SK-N-SH treated with all-trans-retinoic acid at 6 μM for 48 hours (cell line): Measurements from ENCODE around the gene NONO.

Source experiments
- ATAC-seq: fragments of 200-7000 bp; cut with Tn5 transposase; 3 replicates; pipeline ENCODE4 v1.9.1; 2020; ENCODE audit warnings: mild to moderate bottlenecking, moderate library complexity
- ARNTL ChIP-seq: fragments of 450-650 bp; formaldehyde crosslinking; IDR thresholded peaks from 2 replicates; pipeline ENCODE4 v1.5.0; 2020; ENCODE audit warnings: low read depth, mild to moderate bottlenecking, moderate library complexity, borderline replicate concordance
- CSDC2 ChIP-seq: fragments of 250-450 bp; sonication (Bioruptor Pico); IDR thresholded peaks from 2 replicates; pipeline ENCODE4 v1.5.0; 2020; ENCODE audit warnings: mild to moderate bottlenecking, moderate library complexity
- GLIS3 ChIP-seq: fragments of 250-450 bp; sonication (Bioruptor Pico); IDR thresholded peaks from 2 replicates; pipeline ENCODE4 v1.5.0; 2020; ENCODE audit warnings: mild to moderate bottlenecking, moderate library complexity
- ISL1 ChIP-seq: fragments of 250-450 bp; sonication (Bioruptor Pico); IDR thresholded peaks from 2 replicates; pipeline ENCODE4 v2.1.2; 2022; ENCODE audit warnings: mild to moderate bottlenecking, moderate library complexity
- OSR1 ChIP-seq: fragments of 250-450 bp; sonication (Bioruptor Pico); IDR thresholded peaks from 2 replicates; pipeline ENCODE4 v1.8.0; 2022; ENCODE audit warnings: moderate library complexity, mild to moderate bottlenecking, inconsistent platforms
- PPARA ChIP-seq: fragments of 250-450 bp; sonication (Bioruptor Pico); IDR thresholded peaks from 2 replicates; pipeline ENCODE4 v1.5.0; 2020; ENCODE audit warnings: mild to moderate bottlenecking, borderline replicate concordance
- SNAI2 ChIP-seq: fragments of 250-450 bp; sonication (Bioruptor Pico); IDR thresholded peaks from 2 replicates; pipeline ENCODE4 v1.5.0; 2020; ENCODE audit warnings: mild to moderate bottlenecking, moderate library complexity
- TOX ChIP-seq: fragments of 250-450 bp; sonication (Bioruptor Pico); IDR thresholded peaks from 2 replicates; pipeline ENCODE4 v1.8.0; 2021; ENCODE audit warnings: mild to moderate bottlenecking, moderate library complexity, borderline replicate concordance
- ZC3H10 ChIP-seq: fragments of 250-450 bp; sonication (Bioruptor Pico); IDR thresholded peaks from 2 replicates; pipeline ENCODE4 v1.5.1; 2021; ENCODE audit warnings: mild to moderate bottlenecking, moderate library complexity
- ZFP3 ChIP-seq: fragments of 250-450 bp; sonication (Bioruptor Pico); IDR thresholded peaks from 2 replicates; pipeline ENCODE4 v1.5.0; 2020; ENCODE audit warnings: mild to moderate bottlenecking, moderate library complexity
- ZFP30 ChIP-seq: fragments of 450-650 bp; formaldehyde crosslinking; IDR thresholded peaks from 2 replicates; pipeline ENCODE4 v1.5.0; 2022; ENCODE audit warnings: mild to moderate bottlenecking, moderate library complexity
- ZNF565 ChIP-seq: fragments of 450-650 bp; formaldehyde crosslinking; conservative IDR thresholded peaks from 2 replicates; pipeline ENCODE4 v1.5.0; 2020; ENCODE audit warnings: low read depth, mild to moderate bottlenecking, moderate library complexity
- TF ChIP-seq, protein P1 (sequence below): fragments of 250-450 bp; sonication (Bioruptor Pico); IDR thresholded peaks from 2 replicates; pipeline ENCODE4 v1.8.0; 2020; ENCODE audit warnings: mild to moderate bottlenecking, moderate library complexity, borderline replicate concordance
- TF ChIP-seq, protein P2 (sequence below): fragments of 250-450 bp; sonication (Bioruptor Pico); IDR thresholded peaks from 2 replicates; pipeline ENCODE4 v1.5.0; 2020; ENCODE audit warnings: mild to moderate bottlenecking, moderate library complexity
- TF ChIP-seq, protein P3 (sequence below): fragments of 250-450 bp; sonication (Bioruptor Pico); IDR thresholded peaks from 2 replicates; pipeline ENCODE4 v1.5.1; 2020; ENCODE audit warnings: low read depth, mild to moderate bottlenecking, moderate library complexity

Gene NONO

DNA sequence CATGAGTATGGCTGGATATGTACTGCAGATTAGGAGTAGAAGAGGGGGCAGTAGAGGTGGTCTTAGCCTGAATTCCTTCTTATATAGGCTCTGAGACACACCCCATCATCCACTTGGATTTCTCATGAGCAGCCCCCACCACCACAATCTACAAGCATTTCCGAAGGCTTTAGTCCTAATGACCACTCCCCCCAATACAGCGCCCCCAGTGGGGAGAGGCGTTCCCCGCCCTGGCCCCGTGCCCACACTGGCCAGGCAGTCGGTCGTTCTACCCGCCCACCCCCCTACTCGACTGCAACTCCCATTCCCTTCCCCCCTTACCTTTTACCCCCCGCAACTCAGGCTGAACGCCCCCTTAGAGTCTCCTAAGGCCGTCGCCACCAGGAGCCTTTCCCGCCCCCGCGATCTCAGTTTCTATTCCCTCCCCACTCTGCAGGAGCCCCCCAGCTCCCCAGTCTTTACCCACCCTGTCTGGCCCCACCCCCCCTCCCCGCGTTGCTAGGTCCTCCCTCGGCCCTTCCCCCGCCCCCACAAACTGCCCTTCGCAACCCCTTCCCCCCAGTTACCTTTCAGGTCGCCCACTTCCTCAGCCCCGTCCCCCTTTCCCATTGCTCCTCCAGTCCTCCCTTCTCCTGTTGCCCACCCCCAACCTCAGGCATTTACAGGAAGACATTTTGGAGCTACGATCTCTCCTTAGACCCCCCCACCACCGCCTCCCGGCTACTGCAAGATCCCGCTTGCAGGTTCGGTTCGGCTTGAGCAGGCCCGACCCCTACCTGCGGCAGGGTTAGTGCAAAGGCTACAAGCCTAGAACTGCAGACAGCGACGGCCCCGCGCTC, 30.0 kb upstream of the NONO start (continued):
- TF ChIP-seq, protein P1, sequence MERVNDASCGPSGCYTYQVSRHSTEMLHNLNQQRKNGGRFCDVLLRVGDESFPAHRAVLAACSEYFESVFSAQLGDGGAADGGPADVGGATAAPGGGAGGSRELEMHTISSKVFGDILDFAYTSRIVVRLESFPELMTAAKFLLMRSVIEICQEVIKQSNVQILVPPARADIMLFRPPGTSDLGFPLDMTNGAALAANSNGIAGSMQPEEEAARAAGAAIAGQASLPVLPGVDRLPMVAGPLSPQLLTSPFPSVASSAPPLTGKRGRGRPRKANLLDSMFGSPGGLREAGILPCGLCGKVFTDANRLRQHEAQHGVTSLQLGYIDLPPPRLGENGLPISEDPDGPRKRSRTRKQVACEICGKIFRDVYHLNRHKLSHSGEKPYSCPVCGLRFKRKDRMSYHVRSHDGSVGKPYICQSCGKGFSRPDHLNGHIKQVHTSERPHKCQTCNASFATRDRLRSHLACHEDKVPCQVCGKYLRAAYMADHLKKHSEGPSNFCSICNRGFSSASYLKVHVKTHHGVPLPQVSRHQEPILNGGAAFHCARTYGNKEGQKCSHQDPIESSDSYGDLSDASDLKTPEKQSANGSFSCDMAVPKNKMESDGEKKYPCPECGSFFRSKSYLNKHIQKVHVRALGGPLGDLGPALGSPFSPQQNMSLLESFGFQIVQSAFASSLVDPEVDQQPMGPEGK, result no peak
- TF ChIP-seq ZNF565 (CRISPR knock-in tag), result no peak
- no peak for TF ChIP-seq OSR1 (CRISPR knock-in tag)
- TF ChIP-seq, protein P2, sequence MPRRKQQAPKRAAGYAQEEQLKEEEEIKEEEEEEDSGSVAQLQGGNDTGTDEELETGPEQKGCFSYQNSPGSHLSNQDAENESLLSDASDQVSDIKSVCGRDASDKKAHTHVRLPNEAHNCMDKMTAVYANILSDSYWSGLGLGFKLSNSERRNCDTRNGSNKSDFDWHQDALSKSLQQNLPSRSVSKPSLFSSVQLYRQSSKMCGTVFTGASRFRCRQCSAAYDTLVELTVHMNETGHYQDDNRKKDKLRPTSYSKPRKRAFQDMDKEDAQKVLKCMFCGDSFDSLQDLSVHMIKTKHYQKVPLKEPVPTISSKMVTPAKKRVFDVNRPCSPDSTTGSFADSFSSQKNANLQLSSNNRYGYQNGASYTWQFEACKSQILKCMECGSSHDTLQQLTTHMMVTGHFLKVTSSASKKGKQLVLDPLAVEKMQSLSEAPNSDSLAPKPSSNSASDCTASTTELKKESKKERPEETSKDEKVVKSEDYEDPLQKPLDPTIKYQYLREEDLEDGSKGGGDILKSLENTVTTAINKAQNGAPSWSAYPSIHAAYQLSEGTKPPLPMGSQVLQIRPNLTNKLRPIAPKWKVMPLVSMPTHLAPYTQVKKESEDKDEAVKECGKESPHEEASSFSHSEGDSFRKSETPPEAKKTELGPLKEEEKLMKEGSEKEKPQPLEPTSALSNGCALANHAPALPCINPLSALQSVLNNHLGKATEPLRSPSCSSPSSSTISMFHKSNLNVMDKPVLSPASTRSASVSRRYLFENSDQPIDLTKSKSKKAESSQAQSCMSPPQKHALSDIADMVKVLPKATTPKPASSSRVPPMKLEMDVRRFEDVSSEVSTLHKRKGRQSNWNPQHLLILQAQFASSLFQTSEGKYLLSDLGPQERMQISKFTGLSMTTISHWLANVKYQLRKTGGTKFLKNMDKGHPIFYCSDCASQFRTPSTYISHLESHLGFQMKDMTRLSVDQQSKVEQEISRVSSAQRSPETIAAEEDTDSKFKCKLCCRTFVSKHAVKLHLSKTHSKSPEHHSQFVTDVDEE (CRISPR knock-in tag), result no peak
- no peak for TF ChIP-seq ZC3H10

DNA sequence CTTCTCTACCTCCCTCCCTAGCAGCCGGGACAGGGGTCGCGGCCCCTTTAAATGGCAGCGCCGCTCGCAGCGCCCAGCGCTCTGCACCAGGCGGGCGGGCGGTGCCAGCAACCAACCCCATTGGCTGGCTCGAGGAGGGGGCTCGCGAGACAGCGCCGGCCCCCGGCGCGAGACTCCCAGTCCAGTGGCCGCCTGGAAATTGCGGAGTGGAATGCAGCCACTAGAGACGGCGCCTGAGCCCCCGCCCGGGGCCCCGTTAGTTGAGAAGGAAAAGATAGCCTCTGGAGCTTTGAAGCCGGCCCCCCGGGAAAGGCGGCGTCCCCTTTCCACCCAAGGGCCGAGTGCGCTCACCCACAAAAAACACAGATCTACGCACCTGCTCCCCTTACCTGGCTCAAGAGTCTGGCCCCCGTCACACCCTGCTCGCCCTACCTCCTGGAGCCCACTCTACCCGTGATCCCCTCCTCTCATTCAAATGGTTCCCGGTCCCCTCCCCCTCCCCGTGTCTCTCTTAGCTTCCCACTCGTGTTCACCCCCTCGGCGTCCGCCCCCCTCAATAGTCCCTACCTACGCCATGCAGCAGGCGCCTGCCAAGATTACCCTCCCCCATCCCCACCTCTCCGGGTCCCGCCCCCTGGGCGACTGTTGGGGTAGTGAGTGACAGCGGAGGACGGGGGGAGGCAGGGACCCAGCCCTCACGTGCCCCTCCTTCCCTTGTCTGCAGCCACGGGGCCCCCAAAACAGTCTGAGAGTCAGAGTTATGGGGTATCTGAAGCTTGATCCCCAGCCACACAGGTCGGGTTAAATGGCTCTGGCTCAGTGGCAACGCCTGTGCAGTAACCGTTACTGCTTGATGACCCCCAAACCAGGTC, 29.1 kb upstream of the NONO start, which contains the start of gene ZMYM3:
Gene ZMYM3 (minus strand): TSS at position 49 of the 872 bp plus-strand sequence. CDS start 885 bp downstream, outside the sequence.
- TF ChIP-seq, protein P2 (CRISPR knock-in tag), result no peak
- TF ChIP-seq ZFP30 (CRISPR knock-in tag) (no peak), ZFP3 (CRISPR knock-in tag) (0 out of 2 replicates have a peak, but pooled peaks have one; percentile 49), GLIS3 (CRISPR knock-in tag) (no peak), OSR1 (CRISPR knock-in tag) (no peak), ZNF565 (CRISPR knock-in tag) (no peak)
- TF ChIP-seq, protein P1, result peak; percentile 61; the same call in 1 of the 2 replicates

DNA sequence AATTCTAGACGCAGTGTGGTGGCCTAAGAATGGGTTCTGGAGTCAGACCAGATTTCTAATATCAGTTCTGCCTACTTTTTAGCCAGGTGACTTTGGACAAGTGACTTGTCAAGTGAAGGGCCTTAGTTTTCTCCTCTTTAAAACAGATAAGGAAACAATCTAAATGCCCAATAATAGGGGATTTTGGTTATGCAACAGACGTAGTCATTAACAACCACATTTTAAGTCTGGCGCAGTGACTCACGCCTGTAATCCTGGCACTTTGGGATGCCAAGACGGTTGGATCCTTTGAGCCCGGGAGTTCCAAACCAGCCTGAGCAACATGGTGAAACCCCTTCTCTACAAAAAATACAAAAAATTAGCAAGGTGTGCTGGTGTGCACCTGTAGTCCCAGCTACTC, 27.4 kb upstream of the NONO start:
- ATAC-seq, result no peak
- TF ChIP-seq TOX (CRISPR knock-in tag), result no peak

More for the DNA sequence above, 29.1 kb upstream of the NONO start, which contains the start of gene ZMYM3:
- peak; percentile 94 for ATAC-seq

DNA sequence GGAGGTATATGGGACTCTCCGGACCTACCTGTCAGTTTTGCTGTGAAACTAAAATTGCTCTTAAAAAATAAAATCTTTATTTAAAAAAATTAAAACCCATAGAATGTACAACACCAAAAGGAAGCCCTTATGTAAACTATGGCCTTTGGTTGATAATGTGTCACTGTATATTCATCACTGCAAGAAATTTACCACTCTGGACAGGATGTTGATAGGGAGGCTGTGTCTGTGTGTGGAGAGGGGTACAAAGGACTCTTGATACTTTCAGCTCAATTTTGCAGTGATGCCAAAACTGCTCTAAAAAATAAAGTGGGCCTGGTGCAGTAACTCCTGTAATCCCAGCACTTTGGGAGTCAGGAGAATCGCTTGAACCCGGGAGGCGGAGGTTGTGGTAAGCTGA, 26.6 kb upstream of the NONO start:
- ATAC-seq, result no peak
- TF ChIP-seq ZFP3 (CRISPR knock-in tag), result no peak
- no peak for TF ChIP-seq TOX (CRISPR knock-in tag)
- no peak for TF ChIP-seq PPARA
- TF ChIP-seq, protein P1, result no peak
- TF ChIP-seq ARNTL (CRISPR knock-in tag), result no peak
- TF ChIP-seq CSDC2 (CRISPR knock-in tag), result no peak
- TF ChIP-seq, protein P2 (CRISPR knock-in tag), result no peak
- TF ChIP-seq OSR1 (CRISPR knock-in tag), result no peak
- no peak for TF ChIP-seq GLIS3 (CRISPR knock-in tag)
- TF ChIP-seq ZC3H10, result no peak
- TF ChIP-seq ISL1, result no peak
- TF ChIP-seq SNAI2 (CRISPR knock-in tag), result no peak
- TF ChIP-seq, protein P3, sequence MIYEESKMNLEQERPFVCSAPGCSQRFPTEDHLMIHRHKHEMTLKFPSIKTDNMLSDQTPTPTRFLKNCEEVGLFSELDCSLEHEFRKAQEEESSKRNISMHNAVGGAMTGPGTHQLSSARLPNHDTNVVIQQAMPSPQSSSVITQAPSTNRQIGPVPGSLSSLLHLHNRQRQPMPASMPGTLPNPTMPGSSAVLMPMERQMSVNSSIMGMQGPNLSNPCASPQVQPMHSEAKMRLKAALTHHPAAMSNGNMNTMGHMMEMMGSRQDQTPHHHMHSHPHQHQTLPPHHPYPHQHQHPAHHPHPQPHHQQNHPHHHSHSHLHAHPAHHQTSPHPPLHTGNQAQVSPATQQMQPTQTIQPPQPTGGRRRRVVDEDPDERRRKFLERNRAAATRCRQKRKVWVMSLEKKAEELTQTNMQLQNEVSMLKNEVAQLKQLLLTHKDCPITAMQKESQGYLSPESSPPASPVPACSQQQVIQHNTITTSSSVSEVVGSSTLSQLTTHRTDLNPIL (CRISPR knock-in tag), result no peak
